Activated naive CD4-positive, alpha-beta T cell treated with anti-CD3 and anti-CD28 coated beads, Interleukin-2, amount 50 U/mL, for 24 hours (primary cell): ENCODE data around the gene PKNOX2.

Source experiments
- H3K27ac Mint-ChIP-seq: one replicate; pipeline ENCODE4 v1.8.0; 2021; ENCODE audit warnings: mild to moderate bottlenecking, mixed read lengths
- H3K27me3 Mint-ChIP-seq: one replicate; pipeline ENCODE4 v1.8.0; 2021; ENCODE audit warnings: mixed read lengths
- H3K36me3 Mint-ChIP-seq: one replicate; pipeline ENCODE4 v1.8.0; 2021; ENCODE audit warnings: mixed read lengths
- H3K4me1 Mint-ChIP-seq: one replicate; pipeline ENCODE4 v1.8.0; 2021; ENCODE audit warnings: mixed read lengths
- H3K4me3 Mint-ChIP-seq: one replicate; pipeline ENCODE4 v1.8.0; 2021; ENCODE audit warnings: mild to moderate bottlenecking, mixed read lengths
- H3K9me3 Mint-ChIP-seq: one replicate; pipeline ENCODE4 v1.8.0; 2021; ENCODE audit warnings: mixed read lengths

PKNOX2 gene

GRCh38 chr11:125429807-125430678 is 265.5 kb downstream of the PKNOX2 start:
- no peaks in the 10 kb centered on the region for H3K4me1 Mint-ChIP-seq
- no peaks in the 10 kb centered on the region for H3K9me3 Mint-ChIP-seq
- no peaks in the 10 kb centered on the region for H3K27me3 Mint-ChIP-seq
- no peak overlapping the region for H3K27ac Mint-ChIP-seq
- H3K4me3 Mint-ChIP-seq = no peak overlapping the region
- H3K36me3 Mint-ChIP-seq = no peaks in the 10 kb centered on the region

DNA sequence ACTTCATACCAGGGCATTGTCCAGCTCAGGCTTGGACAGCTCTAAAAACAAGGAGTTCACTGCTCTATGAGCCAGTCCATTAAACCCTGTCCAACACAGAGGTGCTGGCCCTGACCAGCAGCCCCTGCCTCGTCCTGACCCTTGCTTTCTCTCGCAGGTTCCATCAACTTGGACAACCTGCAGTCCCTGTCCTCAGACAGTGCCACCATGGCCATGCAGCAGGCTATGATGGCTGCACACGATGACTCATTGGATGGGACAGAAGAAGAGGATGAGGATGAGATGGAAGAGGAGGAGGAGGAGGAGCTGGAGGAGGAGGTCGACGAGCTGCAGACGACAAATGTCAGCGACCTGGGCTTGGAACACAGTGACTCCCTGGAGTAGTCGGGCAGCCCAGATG is 266.5 kb downstream of the PKNOX2 start:
- Mint-ChIP-seq H3K27ac (no peak overlapping the region), H3K4me1 (no peaks in the 10 kb centered on the region)

DNA sequence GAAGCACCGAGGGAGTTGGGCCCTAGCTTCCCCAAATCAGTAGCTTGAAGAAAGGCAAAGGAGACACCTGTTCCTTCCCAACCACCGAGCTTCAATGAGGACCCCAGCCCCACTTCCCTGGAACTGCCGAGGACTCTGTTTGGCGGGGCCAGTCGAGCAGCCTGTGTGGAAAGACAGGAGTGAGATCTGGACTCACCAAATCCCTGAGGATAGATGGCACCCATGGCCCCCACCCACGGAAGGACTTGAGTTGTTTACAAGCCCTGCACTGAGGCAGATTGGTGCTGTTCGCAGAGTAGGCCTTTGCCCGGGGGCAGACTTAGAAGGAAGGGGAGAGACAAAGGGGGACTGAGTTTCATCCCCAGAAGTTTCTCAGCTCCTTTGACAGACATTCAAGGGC is 266.9 kb downstream of the PKNOX2 start:
- H3K4me1 Mint-ChIP-seq = no peaks in the 10 kb centered on the region

More for the DNA sequence above, 266.5 kb downstream of the PKNOX2 start:
- Mint-ChIP-seq H3K9me3 (no peaks in the 10 kb centered on the region), H3K36me3 (no peaks in the 10 kb centered on the region), H3K27me3 (no peaks in the 10 kb centered on the region), H3K4me3 (no peak overlapping the region)

DNA sequence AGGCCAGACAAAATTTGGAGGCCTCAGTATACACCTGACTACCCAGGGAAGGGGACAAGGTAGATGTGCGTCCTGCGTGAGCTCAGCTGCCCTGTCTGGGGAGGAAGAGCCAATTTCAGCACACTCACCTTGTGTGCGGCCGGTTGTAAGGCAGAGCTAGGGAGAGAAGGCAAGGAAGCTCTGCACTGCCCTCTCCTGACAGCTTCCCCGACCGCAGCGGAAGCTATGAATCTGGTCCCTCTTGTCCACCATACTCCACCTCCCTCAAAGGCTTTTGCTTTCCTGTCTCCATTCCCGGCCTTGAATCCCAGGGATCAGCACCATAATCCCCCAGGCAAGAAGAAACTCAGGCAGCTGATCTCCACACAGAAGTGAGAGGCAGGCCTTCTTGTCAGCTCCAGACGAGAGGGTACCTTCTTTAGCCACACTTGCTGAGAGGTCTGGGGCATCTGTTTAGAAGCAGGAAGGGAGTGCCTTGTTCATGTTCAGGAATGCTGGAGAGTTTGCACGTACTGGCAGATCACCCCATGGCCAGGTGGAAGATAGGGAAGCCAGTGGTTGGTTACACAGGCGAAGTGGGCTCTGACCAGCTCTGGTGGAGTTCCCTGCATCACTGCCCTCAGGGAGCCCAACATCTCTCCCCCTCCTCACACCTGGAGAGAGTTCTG is 269.0 kb downstream of the PKNOX2 start:
- H3K27ac Mint-ChIP-seq = no peak overlapping the region
- H3K9me3 Mint-ChIP-seq = no peaks in the 10 kb centered on the region
- no peaks in the 10 kb centered on the region for H3K36me3 Mint-ChIP-seq
- no peak overlapping the region for H3K4me3 Mint-ChIP-seq
- H3K4me1 Mint-ChIP-seq = no peaks in the 10 kb centered on the region
- H3K27me3 Mint-ChIP-seq = peaks cover under 1% of the 10 kb centered on the region

More for the DNA sequence above, 266.9 kb downstream of the PKNOX2 start:
- H3K27me3 Mint-ChIP-seq = no peaks in the 10 kb centered on the region
- no peaks in the 10 kb centered on the region for H3K9me3 Mint-ChIP-seq
- no peak overlapping the region for H3K4me3 Mint-ChIP-seq
- H3K27ac Mint-ChIP-seq = no peak overlapping the region
- no peaks in the 10 kb centered on the region for H3K36me3 Mint-ChIP-seq

DNA sequence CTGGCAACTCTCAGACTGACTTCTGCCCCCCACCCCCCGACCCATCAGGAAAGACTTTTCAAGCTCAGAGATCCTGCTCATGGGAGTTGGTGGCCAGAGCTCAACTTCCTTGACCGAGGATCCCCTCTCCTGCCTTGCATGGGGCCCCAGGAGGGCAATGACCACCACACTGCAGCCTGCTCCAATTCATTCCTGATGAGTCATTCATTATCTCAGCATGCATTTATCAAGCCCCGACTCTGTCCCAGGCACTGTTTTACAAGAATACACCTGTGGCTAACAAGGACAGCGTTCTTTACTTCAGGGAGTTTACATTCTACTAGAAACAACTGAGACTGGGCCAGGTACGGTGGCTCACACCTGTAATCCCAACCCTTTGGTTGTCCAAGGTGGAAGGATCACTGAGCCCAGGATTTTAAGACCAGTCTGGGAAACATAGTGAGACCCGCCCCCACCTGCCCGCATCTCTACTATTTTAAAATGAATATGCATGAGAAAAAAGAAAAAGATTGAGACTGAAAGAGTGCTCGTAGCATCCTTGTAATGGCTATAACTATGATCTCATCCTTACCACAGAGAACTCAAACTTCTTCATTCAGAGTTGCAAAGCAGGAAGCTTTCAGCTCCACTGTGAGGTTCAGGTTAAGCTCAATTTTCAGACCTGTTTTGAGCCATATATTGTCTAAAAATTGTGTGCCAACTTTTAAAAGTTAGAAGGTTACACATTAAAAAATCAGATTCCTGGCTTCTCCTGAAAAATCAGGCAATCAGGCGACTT is 271.1 kb downstream of the PKNOX2 start:
- Mint-ChIP-seq H3K4me1 (no peaks in the 10 kb centered on the region), H3K4me3 (no peak overlapping the region), H3K27me3 (peaks cover 5% of the 10 kb centered on the region), H3K9me3 (no peaks in the 10 kb centered on the region), H3K36me3 (no peaks in the 10 kb centered on the region), H3K27ac (no peak overlapping the region)

GRCh38 chr11:125441648-125442410 is 277.3 kb downstream of the PKNOX2 start:
- no peak overlapping the region for H3K27ac Mint-ChIP-seq
- H3K4me3 Mint-ChIP-seq = no peak overlapping the region
- H3K36me3 Mint-ChIP-seq = no peaks in the 10 kb centered on the region
- H3K9me3 Mint-ChIP-seq = no peaks in the 10 kb centered on the region
- H3K4me1 Mint-ChIP-seq = no peaks in the 10 kb centered on the region
- peaks cover 13% of the 10 kb centered on the region for H3K27me3 Mint-ChIP-seq

- H3K27me3 Mint-ChIP-seq = peaks cover 13% of the 10 kb centered on the region
- H3K9me3 Mint-ChIP-seq = no peaks in the 10 kb centered on the region
- no peak overlapping the region for H3K27ac Mint-ChIP-seq
- H3K4me3 Mint-ChIP-seq = no peak overlapping the region
- H3K36me3 Mint-ChIP-seq = no peaks in the 10 kb centered on the region
- no peaks in the 10 kb centered on the region for H3K4me1 Mint-ChIP-seq
Measured at GRCh38 chr11:125442946-125443345, 278.4 kb downstream of the PKNOX2 start.

DNA sequence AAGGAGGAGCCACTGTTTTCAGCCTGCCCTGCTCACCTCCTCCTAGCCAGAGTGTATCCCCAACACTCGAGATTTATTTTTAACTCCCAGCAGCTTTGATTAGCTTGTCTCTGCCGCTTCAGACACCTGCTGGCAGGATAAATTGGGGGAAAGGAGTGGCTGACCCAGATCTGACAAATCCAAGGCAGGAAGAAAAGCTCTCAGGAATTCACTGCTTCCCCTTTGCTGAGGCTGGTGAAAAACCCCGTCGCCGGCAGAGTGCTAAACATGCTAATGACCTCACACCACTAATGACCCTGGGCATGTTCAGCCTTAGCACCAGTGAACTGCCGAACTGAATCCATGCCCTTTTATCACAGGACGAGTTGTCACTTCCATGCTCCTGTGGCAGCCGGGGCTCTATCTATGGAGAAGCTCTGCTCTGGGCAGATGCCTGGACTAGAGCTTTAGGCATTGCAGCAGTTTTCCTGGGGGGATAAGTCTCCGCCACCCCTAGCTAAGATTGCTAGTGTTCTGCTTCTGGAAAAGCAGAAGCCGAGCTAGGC is 279.3 kb downstream of the PKNOX2 start:
- Mint-ChIP-seq H3K4me1 (no peaks in the 10 kb centered on the region), H3K36me3 (no peaks in the 10 kb centered on the region), H3K27ac (no peak overlapping the region), H3K27me3 (peaks cover 11% of the 10 kb centered on the region), H3K4me3 (no peak overlapping the region), H3K9me3 (no peaks in the 10 kb centered on the region)

DNA sequence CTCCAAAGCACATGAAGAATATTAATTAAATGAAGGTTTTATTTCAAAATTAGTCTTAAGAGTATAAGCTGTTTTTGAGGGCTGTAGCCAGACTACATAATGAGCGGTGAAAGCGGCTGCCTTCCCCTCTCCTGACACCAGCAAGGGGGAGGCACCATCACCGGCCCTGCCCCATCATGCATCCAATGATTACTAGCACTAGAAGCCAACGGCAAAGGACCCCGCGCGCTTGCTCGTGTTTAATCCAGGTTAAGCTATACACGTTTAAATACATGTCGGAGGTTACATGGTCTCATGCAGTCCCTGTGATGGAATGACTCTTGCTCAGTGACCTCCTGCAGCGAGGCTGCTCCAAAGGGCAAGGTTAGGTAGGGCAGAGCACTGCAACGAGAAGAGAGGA is 281.2 kb downstream of the PKNOX2 start:
- Mint-ChIP-seq H3K36me3 (no peaks in the 10 kb centered on the region), H3K27me3 (peaks cover 8% of the 10 kb centered on the region), H3K4me3 (no peak overlapping the region), H3K4me1 (no peaks in the 10 kb centered on the region), H3K9me3 (no peaks in the 10 kb centered on the region), H3K27ac (no peak overlapping the region)

GRCh38 chr11:125446279-125446678 is 281.7 kb downstream of the PKNOX2 start:
- H3K4me1 Mint-ChIP-seq = peaks cover 1% of the 10 kb centered on the region
- H3K36me3 Mint-ChIP-seq = no peaks in the 10 kb centered on the region
- H3K27me3 Mint-ChIP-seq = peaks cover 3% of the 10 kb centered on the region
- H3K4me3 Mint-ChIP-seq = no peak overlapping the region
- no peak overlapping the region for H3K27ac Mint-ChIP-seq
- no peaks in the 10 kb centered on the region for H3K9me3 Mint-ChIP-seq

- Mint-ChIP-seq H3K4me3 (no peak overlapping the region), H3K36me3 (no peaks in the 10 kb centered on the region), H3K27me3 (no peaks in the 10 kb centered on the region), H3K27ac (no peak overlapping the region), H3K4me1 (peaks cover 9% of the 10 kb centered on the region), H3K9me3 (no peaks in the 10 kb centered on the region)
Measured at GRCh38 chr11:125447721-125448120, 283.2 kb downstream of the PKNOX2 start.

- H3K36me3 Mint-ChIP-seq = no peaks in the 10 kb centered on the region
- no peak overlapping the region for H3K4me3 Mint-ChIP-seq
- no peak overlapping the region for H3K27ac Mint-ChIP-seq
- H3K27me3 Mint-ChIP-seq = no peaks in the 10 kb centered on the region
- peaks cover 9% of the 10 kb centered on the region for H3K4me1 Mint-ChIP-seq
- H3K9me3 Mint-ChIP-seq = no peaks in the 10 kb centered on the region
Measured at GRCh38 chr11:125448136-125448535, 283.6 kb downstream of the PKNOX2 start.

DNA sequence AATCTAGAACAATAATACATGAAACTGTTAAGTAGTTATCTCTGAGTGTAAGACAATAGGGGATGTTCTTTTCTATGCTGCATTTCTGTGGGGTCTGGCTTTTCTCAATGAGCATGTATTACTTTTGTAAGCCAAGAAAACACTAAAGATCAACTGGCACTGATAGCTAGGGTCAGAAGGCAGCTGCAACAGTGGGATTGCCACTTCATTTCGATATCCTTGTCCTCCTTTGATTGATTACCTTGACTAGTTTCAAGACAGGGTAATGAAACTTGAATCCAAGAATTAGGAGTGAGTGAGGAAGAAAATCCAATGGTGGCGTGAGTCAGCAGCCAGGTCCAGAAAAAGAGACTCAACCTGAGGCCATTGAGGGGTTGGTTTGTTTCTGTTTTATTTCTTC is 285.0 kb downstream of the PKNOX2 start:
- no peak overlapping the region for H3K4me3 Mint-ChIP-seq
- H3K4me1 Mint-ChIP-seq = peaks cover 9% of the 10 kb centered on the region
- no peaks in the 10 kb centered on the region for H3K9me3 Mint-ChIP-seq
- no peaks in the 10 kb centered on the region for H3K27me3 Mint-ChIP-seq
- H3K27ac Mint-ChIP-seq = no peak overlapping the region
- H3K36me3 Mint-ChIP-seq = no peaks in the 10 kb centered on the region

- peaks cover 9% of the 10 kb centered on the region for H3K4me1 Mint-ChIP-seq
- no peaks in the 10 kb centered on the region for H3K36me3 Mint-ChIP-seq
- no peaks in the 10 kb centered on the region for H3K27me3 Mint-ChIP-seq
- H3K9me3 Mint-ChIP-seq = no peaks in the 10 kb centered on the region
- H3K27ac Mint-ChIP-seq = no peak overlapping the region
- H3K4me3 Mint-ChIP-seq = no peak overlapping the region
Measured at GRCh38 chr11:125451400-125452124, 287.0 kb downstream of the PKNOX2 start.
